HG03045 (cell line): Measurements from ENCODE around the gene HAUS8.

Experiments
- ATAC-seq: cut with Tn5 transposase; IDR thresholded peaks from one replicate; pipeline ENCODE4 v1.9.1; 2021; ENCODE audit warnings: mild to moderate bottlenecking, moderate library complexity; ENCODE audit not compliant: unreplicated experiment

HAUS8 gene

DNA sequence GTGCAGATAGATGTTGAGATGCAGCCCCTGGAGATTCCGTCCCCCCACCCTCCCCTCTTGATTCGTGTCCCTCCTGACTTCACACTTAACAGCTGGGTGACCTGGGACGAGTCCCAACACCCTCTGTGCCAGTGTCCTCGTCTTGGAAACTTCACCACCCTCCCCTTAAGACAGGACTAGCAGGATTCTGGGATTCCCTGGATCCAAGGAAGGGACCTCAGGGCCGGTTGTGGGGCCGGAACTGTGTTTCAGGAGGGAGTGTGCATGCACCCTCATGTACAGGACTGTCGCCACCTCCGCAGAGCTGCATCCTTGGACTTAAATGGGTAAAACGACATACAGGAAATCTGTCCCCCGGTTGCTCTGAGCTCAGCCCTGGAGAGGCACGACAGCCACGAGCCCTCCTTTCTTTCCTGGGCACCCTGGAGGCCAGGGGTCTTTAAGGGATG is 1.3 kb upstream of the HAUS8 start:
- no peak for ATAC-seq

DNA sequence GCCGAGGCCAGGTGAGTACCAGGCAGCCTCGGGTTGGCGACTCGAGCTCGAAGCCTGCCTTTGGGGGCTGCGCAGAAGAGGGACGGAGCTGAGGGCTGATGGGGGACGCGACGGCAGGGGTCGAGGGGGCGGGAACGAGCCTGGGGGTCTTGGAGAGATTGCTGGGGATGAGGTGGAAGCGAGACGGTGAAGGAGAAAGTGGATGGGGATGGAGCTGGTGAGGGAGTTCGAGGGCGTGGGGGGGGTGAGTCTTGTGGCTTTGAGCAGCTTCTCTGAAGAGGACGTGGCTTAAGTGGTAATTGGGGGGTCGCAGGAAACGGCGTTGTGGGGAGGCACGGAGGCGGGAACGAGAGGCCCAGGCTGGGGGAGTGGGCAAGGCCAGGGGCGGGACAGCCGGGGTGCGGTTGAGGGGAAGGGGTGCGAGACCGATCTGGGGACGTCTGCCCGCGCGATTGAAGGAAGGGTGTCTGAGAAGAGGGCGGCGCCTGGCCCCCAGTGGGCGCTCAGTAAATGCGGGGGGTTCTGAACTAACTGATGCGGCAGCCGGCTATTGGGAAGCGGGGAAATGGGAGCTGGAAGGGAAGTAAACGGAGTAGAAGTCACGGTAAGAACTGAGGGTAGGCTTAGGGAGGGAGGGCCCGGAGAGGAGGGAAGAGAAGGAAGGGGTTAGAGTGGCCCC is 751 bp upstream of the HAUS8 start:
- no peak for ATAC-seq

DNA sequence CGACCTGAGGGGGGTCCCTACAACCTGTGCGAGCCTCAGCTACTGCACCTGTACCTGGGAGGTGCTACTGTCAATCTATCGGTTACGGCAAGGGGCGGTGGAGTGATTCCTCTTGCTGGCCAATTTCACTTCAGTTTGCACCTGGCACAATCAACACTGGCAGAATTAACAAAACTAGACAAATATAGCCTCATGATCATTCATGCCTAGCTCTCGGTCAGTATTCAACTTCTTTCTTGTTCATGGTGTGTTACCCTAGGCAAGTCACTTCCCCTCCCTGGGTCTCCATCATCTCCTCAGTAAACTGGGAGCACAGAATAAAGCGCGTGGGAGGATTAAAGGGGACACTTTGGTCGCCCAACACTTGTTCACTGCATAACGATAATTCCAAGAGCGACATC is 618 bp downstream of the HAUS8 start:
- ATAC-seq = no peak

GRCh38 chr19:17073869-17074633 is 1.2 kb downstream of the HAUS8 start:
- no peak for ATAC-seq

DNA sequence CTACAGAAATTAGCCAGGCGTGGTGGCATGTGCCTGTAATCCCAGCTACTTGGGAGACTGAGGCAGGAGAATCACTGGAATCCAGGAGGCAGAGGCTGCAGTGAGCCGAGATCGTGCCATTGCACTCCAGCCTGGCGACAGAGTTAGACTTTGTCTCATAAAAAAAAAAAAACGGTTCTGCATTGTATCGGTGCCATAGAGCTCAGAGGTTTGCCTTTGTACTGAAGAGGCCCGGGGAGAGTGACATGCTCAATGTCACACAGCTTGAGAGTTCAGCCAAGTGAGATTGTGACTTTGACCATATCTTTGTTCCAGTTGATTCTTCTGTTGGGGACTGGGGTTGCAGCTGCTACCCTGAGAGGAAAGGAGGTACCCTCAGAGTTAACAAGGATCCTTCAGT is 4.3 kb downstream of the HAUS8 start:
- ATAC-seq = no peak

DNA sequence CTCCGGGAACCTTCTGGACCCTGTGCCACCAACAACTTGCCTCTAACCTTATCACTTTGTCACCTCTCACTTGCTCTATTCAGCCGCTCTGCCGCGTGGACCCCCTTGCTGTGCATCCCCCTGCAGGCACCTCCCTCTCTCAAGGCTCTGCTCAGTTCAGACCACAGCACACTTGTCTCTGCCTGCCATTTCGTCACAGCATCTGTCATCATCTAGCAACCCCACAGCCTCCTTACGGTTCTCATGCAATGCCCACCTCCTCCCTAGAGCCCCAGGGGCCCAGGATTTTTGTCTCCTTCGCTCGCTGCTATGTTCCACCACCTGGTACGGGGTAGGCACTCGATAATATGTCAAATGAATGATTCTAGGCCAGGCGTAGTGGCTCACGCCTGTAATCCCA is 4.8 kb downstream of the HAUS8 start:
- ATAC-seq = no peak

GRCh38 chr19:17069193-17069592 is 6.1 kb downstream of the HAUS8 start:
- no peak for ATAC-seq

GRCh38 chr19:17063428-17063827 is 11.8 kb downstream of the HAUS8 start:
- ATAC-seq = no peak

DNA sequence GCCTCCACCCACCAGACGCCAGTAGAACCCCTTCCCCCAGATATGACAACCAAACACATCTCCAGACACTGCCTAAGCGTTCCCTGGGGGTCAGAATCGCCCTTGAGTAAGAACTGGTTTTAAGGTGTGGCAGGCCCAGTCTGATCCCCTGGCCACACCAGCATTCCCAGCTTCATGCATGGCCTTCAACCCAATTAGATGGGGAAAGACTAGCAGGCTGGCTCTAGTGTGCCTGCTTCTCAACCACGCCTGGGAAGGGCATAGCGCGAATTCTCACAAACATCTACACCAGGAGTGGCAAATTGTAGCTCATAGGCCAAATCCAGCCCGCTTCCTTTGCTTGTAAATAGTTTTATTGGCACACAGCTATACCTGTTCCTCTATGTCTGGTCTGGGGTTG is 13.6 kb downstream of the HAUS8 start:
- ATAC-seq = no peak

- no peak for ATAC-seq
Measured at GRCh38 chr19:17061205-17061604, 14.0 kb downstream of the HAUS8 start.

GRCh38 chr19:17060802-17061201 is 14.4 kb downstream of the HAUS8 start:
- no peak for ATAC-seq

GRCh38 chr19:17058236-17058635 is 17.0 kb downstream of the HAUS8 start:
- ATAC-seq = no peak

- no peak for ATAC-seq
Measured at GRCh38 chr19:17055636-17056035, 19.6 kb downstream of the HAUS8 start.

DNA sequence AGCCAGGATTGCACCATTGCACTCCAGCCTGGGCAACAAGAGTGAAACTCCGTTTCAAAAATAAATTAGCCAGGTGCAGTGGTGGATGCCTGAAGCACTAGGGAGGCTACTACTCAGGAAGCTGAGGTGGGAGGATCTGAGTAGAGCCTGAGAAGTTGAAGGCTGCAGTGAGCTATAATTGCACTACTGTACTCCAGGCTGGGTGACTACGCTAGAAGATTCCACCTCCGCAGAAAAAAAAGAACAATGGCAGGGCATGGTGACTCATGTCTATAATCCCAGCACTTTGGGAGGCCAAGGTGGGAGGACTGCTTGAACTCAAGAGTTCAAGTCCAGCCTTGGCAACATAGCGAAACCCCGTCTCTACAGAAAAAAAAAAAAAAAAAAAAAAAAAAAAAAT is 20.5 kb downstream of the HAUS8 start:
- no peak for ATAC-seq

DNA sequence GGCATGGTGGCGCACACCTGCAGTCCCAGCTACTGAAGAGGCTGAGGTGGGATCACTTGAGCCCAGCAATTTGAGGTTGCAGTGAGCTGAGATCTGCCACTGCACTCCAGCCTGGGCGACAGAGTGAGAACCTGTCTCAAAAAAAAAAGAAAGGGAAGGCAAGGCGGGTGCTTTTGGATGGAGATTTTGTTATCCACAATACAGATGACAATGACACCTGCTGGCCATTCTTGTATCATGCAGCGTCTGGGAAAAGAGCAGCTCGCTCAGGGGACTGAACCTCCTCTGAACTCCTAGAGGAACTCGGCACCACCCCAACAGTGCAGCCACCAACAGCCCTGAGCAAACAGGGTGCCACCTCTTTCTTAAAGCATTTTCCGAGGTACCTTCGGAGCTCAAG is 22.8 kb downstream of the HAUS8 start:
- ATAC-seq = no peak

DNA sequence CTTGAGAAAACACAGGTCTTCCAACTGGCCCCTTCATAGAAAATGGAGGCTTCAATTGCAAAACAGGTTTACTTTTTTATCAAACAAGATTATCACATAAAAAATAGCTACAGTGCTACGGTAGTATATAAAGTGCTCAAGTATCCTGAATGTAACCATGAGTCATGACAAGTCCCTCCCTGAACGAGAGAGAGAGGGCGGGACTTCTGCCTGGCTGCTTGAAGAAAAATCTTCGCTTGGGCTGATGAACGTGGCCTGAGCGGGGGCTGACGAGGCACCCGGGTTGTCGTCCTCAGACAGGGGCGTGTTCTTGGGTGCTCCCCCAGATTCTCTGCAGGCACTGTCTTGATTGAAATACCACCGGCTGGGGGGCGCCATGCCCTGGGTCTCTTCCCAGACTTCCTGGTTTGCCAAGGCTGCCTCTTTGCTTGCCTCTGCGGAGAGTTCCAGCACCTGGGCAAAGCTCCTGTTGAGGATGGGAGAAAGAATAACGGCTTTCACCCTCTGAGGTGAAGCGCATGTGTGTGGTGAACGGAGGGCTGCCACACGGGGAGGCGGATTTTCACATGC is 25.5 kb downstream of the HAUS8 start:
- ATAC-seq = no peak

GRCh38 chr19:17048885-17049453 is 26.3 kb downstream of the HAUS8 start:
- no peak for ATAC-seq

DNA sequence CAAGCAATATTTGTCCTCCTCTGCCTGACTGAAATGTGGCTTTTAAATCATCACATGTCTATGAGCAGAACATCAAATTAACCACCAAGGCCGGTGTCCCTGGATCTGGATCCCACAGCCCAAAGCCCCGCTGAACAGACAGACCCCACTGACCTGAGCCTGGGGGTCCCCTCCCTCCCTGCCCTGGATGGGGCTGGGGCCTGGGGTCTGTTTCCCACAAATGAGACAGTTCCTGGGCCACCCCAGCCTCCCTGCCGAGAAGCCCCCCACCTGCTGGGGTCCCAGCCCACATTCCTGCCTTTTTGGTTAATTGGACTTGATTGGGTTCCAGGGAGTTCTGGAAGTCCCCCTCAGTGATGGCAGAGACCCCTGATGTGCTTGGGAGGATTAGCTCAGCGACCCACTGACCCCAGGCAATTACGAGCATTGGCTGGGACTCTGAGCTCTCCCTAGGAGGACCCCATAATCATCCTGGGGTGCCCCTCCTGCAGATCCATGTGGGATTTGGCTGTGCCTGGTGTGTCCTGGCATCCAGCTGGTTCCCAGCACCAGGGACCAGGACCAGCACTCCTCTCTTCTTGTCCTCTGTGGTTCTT is 29.2 kb downstream of the HAUS8 start:
- ATAC-seq = no peak

- ATAC-seq = no peak
Measured at GRCh38 chr19:17043744-17044143, 31.5 kb downstream of the HAUS8 start.

DNA sequence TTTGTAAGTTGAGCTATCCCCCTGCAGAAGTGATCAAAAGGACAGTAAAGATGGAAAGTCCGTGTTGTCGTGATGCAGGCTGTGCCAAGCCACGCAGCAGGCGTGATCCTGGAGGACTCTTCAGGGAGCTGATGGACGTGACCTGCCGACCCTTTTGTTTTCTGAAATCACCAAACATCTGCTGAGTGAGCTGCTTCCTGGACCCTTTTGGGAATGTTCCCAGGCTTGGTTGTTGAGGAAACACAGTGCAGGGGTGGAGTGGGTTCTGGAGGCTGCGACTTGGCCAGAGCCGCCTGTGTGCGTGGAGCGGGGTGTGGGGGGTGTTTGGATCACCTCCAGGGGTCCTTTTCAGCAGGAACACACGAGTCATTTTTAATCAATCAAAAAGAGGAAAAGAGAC is 33.3 kb downstream of the HAUS8 start:
- ATAC-seq = no peak

DNA sequence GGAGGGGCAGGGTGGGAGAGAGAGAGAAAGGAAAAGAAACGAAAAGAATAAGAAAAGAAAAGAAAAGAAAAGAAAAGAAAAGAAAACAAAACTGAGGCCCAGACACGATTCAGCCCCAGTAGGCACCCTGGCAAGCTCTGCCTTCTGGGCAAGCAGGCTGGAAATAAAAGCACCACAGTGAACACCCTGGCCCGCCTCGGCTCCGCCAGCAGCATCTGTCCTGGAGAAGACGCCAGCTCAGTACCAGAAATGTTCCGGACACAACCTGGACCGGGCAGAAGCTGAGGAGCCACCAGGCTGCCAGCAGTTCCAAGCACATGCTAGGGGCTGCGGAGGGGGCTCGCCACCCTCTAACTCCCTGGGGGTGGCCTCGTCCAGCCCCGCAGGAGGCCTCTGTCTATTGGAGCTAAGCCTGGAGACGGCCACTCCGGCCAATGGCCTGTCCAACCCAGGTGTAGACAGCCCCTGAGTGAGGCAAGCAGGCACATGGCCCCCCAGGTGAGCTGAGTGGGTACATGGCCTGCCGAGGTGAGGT is 37.2 kb downstream of the HAUS8 start:
- no peak for ATAC-seq
